ENCODE measurements around the gene GLIPR1L2. TPM values are rescaled to one million over a fixed set of nuclear protein-coding genes. Genes with fewer than 3 reads are reported as not detected.
"Not testable (repeated sequence)": the region's sequence is repeated elsewhere in the genome, so short reads cannot be mapped to it uniquely, and the experiment has no call there.

The GLIPR1L2 gene
- total RNA-seq, 1 donor from 2014 or later: 0.20 TPM

GRCh38 chr12:75432924-75433323 is 42.0 kb downstream of the GLIPR1L2 start:
- no peak for DNase-seq (ENCODE audit: low read depth in 2 of 2)

- peak; percentile 58 to 74 for DNase-seq (ENCODE audit: low read depth in 2 of 2)
Observed at GRCh38 chr12:75437564-75437963, 46.7 kb downstream of the GLIPR1L2 start.

- no peak for DNase-seq (ENCODE audit: low read depth in 2 of 2)
Observed at GRCh38 chr12:75438059-75438754, 47.3 kb downstream of the GLIPR1L2 start.

- no peak for DNase-seq (ENCODE audit: low read depth in 2 of 2)
Observed at GRCh38 chr12:75439048-75439447, 48.2 kb downstream of the GLIPR1L2 start.

GRCh38 chr12:75439930-75440329 is 49.0 kb downstream of the GLIPR1L2 start:
- DNase-seq (ENCODE audit: low read depth in 2 of 2): no peak

GRCh38 chr12:75441687-75442449 is 51.0 kb downstream of the GLIPR1L2 start:
- DNase-seq (ENCODE audit: low read depth in 2 of 2): not testable (repeated sequence)

GRCh38 chr12:75442454-75442853 is 51.6 kb downstream of the GLIPR1L2 start:
- not testable (repeated sequence) for DNase-seq (ENCODE audit: low read depth in 2 of 2)

GRCh38 chr12:75443709-75444108 is 52.8 kb downstream of the GLIPR1L2 start:
- no peak for DNase-seq (ENCODE audit: low read depth in 2 of 2)

- DNase-seq (ENCODE audit: low read depth in 2 of 2): peak in 1 of 2 donors; percentile 58
Observed at GRCh38 chr12:75444429-75445136, 53.7 kb downstream of the GLIPR1L2 start.

GRCh38 chr12:75445137-75445507 is 54.2 kb downstream of the GLIPR1L2 start:
- not testable (repeated sequence) for DNase-seq (ENCODE audit: low read depth in 2 of 2)

GRCh38 chr12:75446857-75447256 is 56.0 kb downstream of the GLIPR1L2 start:
- peak in 1 of 2 donors; percentile 71 for DNase-seq (ENCODE audit: low read depth in 2 of 2)

- peak in 1 of 2 donors; percentile 7 for DNase-seq (ENCODE audit: low read depth in 2 of 2)
Observed at GRCh38 chr12:75447691-75448393, 57.0 kb downstream of the GLIPR1L2 start.

- peak; percentile 12 to 61 for DNase-seq (ENCODE audit: low read depth in 2 of 2)
Observed at GRCh38 chr12:75452675-75453330, 61.9 kb downstream of the GLIPR1L2 start.

GRCh38 chr12:75455839-75456238 is 65.0 kb downstream of the GLIPR1L2 start:
- no peak for DNase-seq (ENCODE audit: low read depth in 2 of 2)

- DNase-seq (ENCODE audit: low read depth in 2 of 2): peak in 1 of 2 donors; percentile 29
Observed at GRCh38 chr12:75457191-75457590, 66.3 kb downstream of the GLIPR1L2 start.

- not testable (repeated sequence) for DNase-seq (ENCODE audit: low read depth in 2 of 2)
Observed at GRCh38 chr12:75457866-75458265, 67.0 kb downstream of the GLIPR1L2 start.

- no peak for DNase-seq (ENCODE audit: low read depth in 2 of 2)
Observed at GRCh38 chr12:75459755-75460154, 68.9 kb downstream of the GLIPR1L2 start.

GRCh38 chr12:75460204-75460603 is 69.3 kb downstream of the GLIPR1L2 start:
- peak in 1 of 2 donors; percentile 45 for DNase-seq (ENCODE audit: low read depth in 2 of 2)

- no peak for DNase-seq (ENCODE audit: low read depth in 2 of 2)
Observed at GRCh38 chr12:75471902-75472890, 81.3 kb downstream of the GLIPR1L2 start.

GRCh38 chr12:75474116-75474515 is 83.2 kb downstream of the GLIPR1L2 start:
- DNase-seq (ENCODE audit: low read depth in 2 of 2): no peak

Measured in lung microvascular endothelial cell (primary cell).